AG09309 (cell line): ENCODE results near the gene CLEC20A.

Experiments
- DNase-seq: peaks from one replicate; pipeline ENCODE4 v3.0.0-alpha.2; 2010; ENCODE audit warnings: low read depth
- H3K4me3 ChIP-seq: 2 replicates; pipeline ENCODE4 v1.5.1; 2011; ENCODE audit warnings: mild to moderate bottlenecking, low read depth, low read length, moderate library complexity; ENCODE audit not compliant: control insufficient read depth
- CTCF ChIP-seq: IDR thresholded peaks from 2 replicates; pipeline ENCODE4 v1.5.1; 2011; ENCODE audit warnings: mild to moderate bottlenecking, low read depth, low read length, inconsistent platforms; ENCODE audit not compliant: insufficient read depth, control insufficient read depth; ENCODE audit errors: missing control alignments

Gene CLEC20A

GRCh38 chr1:178489399-178489798 lies 7.4 kb downstream of the CLEC20A start:
- no peak overlapping the region for H3K4me3 ChIP-seq
- no peak for DNase-seq
- TF ChIP-seq CTCF, result no peak

DNA sequence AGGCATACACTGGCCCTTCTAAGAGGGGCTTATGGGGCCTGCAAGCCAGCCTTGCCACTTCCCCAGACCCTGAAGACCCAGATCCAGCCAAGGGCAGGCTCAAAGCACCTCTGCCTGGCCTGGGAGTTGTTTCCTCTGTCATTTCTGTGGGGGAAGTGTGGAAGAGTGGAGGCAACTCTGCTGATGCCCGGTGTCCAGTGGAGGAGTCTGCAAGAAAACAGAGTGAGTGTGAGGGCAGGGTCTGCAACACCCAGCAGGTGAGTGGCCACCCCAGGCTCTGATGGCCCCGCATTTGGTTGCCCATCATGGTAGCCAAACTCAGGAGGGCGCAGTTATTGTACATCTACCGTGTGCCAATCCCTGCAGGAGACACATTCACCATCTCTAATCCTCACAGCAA lies 8.4 kb downstream of the CLEC20A start:
- DNase-seq, result no peak
- no peak overlapping the region for H3K4me3 ChIP-seq
- no peak for TF ChIP-seq CTCF

DNA sequence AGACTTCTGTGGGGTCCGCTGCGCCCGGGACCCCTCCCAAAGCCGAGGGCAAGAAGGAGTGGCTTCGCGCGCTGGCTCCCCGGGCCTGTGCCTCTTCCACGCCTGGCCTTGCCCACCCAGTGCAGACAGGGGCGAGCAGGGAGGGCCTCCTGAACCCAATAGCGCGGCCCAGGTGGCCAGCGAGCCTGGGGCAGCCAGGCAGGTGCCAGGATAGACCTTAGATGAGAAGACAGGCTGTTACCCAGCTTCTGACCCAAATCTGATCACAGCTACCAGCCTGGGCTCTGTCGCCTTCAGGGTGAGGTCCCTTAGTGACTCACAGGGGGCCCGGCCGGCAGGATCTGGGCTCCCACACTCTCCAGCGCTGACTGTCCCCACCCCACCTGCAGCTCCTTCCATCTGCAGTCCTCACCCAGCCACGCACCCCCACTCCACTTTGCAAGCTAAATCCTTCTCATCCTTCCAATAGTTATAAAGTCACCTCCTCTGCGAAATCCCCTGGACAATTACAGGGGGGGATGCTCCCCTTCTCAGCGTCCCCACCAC lies 9.6 kb downstream of the CLEC20A start:
- no peak overlapping the region for H3K4me3 ChIP-seq
- TF ChIP-seq CTCF, result no peak
- DNase-seq, result no peak

DNA sequence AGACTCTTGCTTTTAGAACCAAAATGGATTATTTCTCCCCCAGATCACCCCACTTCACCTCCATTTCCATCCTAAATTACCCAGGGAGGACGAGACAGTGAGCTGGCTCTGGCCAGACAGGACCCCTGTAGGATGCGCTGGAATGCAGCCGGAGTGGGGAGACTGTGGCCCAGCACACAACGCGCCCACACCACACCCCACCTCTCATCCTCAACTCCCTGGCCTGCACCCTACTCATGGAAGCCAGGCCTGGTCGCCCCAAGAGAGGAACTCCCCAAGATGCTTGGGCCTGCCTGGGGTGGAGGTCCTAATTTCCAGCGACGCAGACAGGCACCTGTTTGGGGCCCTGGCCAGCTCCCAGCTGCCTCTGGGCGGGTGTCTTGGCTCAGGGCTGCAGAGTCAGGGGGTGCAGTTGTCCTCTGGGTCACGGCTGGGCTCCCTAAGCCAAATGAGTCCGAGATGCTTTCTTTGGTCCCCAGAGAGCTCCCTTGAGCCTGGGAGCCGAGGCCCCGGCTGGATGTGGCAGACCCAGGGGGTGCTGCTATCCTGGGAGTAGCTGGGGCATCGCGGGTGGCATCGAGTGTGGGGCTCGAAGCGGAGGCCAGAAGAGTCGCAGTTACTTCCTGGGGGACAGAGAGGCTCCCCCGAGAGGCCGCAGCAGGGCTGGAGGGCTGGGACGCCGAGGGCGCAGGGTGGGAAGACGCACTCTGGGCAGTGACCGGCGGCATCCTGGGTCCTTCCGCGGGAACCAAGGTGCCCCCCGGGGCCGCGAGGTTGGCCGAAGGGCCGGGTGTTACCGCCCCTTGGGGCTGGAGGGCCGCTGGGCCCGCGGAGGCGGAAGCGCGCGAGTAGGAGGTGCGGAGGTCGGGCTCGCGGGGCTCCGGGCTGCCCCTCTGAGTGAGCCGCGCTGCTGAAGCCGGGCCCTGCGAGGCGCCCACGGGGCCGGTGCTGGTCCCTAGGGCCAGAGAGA lies 10.4 kb downstream of the CLEC20A start:
- TF ChIP-seq CTCF, result no peak
- H3K4me3 ChIP-seq, result no peak overlapping the region
- DNase-seq, result no peak

DNA sequence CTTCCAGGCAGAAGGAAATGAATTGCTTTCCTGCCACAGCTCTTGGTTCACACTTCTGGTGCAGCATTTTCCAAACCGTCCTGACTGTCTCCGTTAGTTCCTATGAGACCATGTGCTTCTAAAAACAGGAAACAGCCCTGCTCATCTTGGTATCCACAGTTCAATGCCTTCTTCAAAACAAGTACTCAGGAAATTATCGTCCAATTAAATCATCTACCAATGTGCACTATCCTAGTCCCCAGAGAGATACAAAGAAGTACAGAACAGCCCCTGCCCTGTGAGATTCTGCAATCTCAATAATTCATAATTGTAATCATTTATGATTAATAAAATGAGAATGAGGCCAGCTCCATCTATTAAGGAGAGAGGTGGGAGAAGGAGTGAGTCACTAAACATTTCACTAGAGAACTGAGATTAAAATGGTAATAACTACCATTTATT lies 11.2 kb downstream of the CLEC20A start:
- TF ChIP-seq CTCF, result no peak
- DNase-seq, result no peak
- no peak overlapping the region for H3K4me3 ChIP-seq

- DNase-seq, result no peak
- no peak for TF ChIP-seq CTCF
- H3K4me3 ChIP-seq, result no peak overlapping the region
Observed at GRCh38 chr1:178484698-178485225, 12.0 kb downstream of the CLEC20A start.
